ENCODE data around the gene SMG1.
"Not testable (repeated sequence)": the region's sequence is repeated elsewhere in the genome, so short reads cannot be mapped to it uniquely, and the experiment has no call there.

GRCh38 chr16:18877734-18878133, 48.5 kb downstream of the SMG1 start:
- TF ChIP-seq, protein P1, sequence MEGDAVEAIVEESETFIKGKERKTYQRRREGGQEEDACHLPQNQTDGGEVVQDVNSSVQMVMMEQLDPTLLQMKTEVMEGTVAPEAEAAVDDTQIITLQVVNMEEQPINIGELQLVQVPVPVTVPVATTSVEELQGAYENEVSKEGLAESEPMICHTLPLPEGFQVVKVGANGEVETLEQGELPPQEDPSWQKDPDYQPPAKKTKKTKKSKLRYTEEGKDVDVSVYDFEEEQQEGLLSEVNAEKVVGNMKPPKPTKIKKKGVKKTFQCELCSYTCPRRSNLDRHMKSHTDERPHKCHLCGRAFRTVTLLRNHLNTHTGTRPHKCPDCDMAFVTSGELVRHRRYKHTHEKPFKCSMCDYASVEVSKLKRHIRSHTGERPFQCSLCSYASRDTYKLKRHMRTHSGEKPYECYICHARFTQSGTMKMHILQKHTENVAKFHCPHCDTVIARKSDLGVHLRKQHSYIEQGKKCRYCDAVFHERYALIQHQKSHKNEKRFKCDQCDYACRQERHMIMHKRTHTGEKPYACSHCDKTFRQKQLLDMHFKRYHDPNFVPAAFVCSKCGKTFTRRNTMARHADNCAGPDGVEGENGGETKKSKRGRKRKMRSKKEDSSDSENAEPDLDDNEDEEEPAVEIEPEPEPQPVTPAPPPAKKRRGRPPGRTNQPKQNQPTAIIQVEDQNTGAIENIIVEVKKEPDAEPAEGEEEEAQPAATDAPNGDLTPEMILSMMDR (IDR thresholded peaks at IDR 0.05; ENCODE audit: low read length): not testable (repeated sequence)
- not testable (repeated sequence) for TF ChIP-seq EZH2 (IDR thresholded peaks at IDR 0.05; ENCODE audit: borderline replicate concordance, low read length)

Measured in OCI-LY1 (cell line).